H1 (cell line): ENCODE measurements around the gene EXOSC5. TPM values are rescaled to one million over a fixed set of nuclear protein-coding genes. Genes with fewer than 3 reads are reported as not detected.

Source experiments
- CTCF ChIA-PET: fragments of 300-600 bp; sonication (Branson Sonifier 250); formaldehyde crosslinking; loops from one replicate; lab custom pipeline; 2021; ENCODE audit not compliant: partially characterized antibody; lab: Charles Lee
- POLR2A ChIA-PET: fragments of 300-600 bp; sonication (Branson Sonifier 250); formaldehyde crosslinking; loops from one replicate; lab custom pipeline; 2021; ENCODE audit warnings: inconsistent platforms; ENCODE audit not compliant: partially characterized antibody; lab: Charles Lee
- DNase-seq, 2 experiments: peaks; one replicate each; pipeline versions ENCODE4 v3.0.0 to v3.0.0-alpha.2; 2010 to 2022; ENCODE audit warnings: low spot score in 2 of 2, low read depth in 1 of 2, mixed read lengths in 1 of 2
- FAIRE-seq: peaks from 2 replicates; lab custom pipeline; 2011; peaks lifted over from hg19 to GRCh38; lab: Jason Lieb, UNC
- H2AFZ ChIP-seq: 2 replicates; pipeline ENCODE4 v1.8.1; 2012; ENCODE audit warnings: low read length, inconsistent platforms
- H2AK5ac ChIP-seq: 2 replicates; pipeline ENCODE4 v1.6.1; 2013; ENCODE audit warnings: low read depth, low read length
- H2BK120ac ChIP-seq: replicated peaks from 2 replicates; pipeline ENCODE3; 2013; ENCODE audit warnings: low read depth, low read length, inconsistent platforms
- H2BK12ac ChIP-seq: 2 replicates; pipeline ENCODE4 v1.6.1; 2013; ENCODE audit warnings: low read depth, low read length
- H2BK15ac ChIP-seq: 2 replicates; pipeline ENCODE4 v1.6.1; 2013; ENCODE audit warnings: low read length
- H2BK20ac ChIP-seq: 2 replicates; pipeline ENCODE4 v1.6.1; 2013; ENCODE audit warnings: low read length
- H2BK5ac ChIP-seq: 2 replicates; pipeline ENCODE4 v1.6.1; 2013; ENCODE audit warnings: low read depth, low read length
- H3K14ac ChIP-seq: 2 replicates; pipeline ENCODE4 v1.6.1; 2013; ENCODE audit warnings: inconsistent platforms; ENCODE audit not compliant: insufficient read length
- H3K18ac ChIP-seq: 2 replicates; pipeline ENCODE4 v1.6.1; 2013; ENCODE audit warnings: low read length; ENCODE audit errors: extremely low read depth
- H3K23ac ChIP-seq: 2 replicates; pipeline ENCODE4 v1.6.1; 2013; ENCODE audit warnings: inconsistent platforms; ENCODE audit not compliant: insufficient read length
- H3K23me2 ChIP-seq: 2 replicates; pipeline ENCODE4 v1.6.1; 2013; ENCODE audit warnings: low read depth, low read length
- H3K27ac ChIP-seq: 2 replicates; pipeline ENCODE4 v1.6.1; 2011; ENCODE audit warnings: low read depth, low read length, inconsistent platforms
- H3K27me3 ChIP-seq, 4 experiments: replicated peaks in 1 of 4; 1 replicate in 1 of 4; 2 replicates in 3 of 4; pipeline versions ENCODE4 v1.6.1 to v1.8.1; 2011 to 2013; ENCODE audit warnings: low read length in 3 of 4, mild to moderate bottlenecking in 3 of 4, inconsistent platforms in 2 of 4, mixed read lengths in 2 of 4, moderate library complexity in 1 of 4; ENCODE audit not compliant: control insufficient read depth in 3 of 4, insufficient read depth in 3 of 4; ENCODE audit errors: extremely low read depth in 1 of 4
- H3K36me3 ChIP-seq, 4 experiments: 2 replicates each; pipeline versions ENCODE4 v1.6.1 to v1.8.1; 2011 to 2013; ENCODE audit warnings: mild to moderate bottlenecking in 4 of 4, low read length in 3 of 4, moderate library complexity in 2 of 4, control low read depth in 1 of 4, inconsistent platforms in 1 of 4; ENCODE audit not compliant: insufficient read depth in 4 of 4, control insufficient read depth in 2 of 4
- H3K4ac ChIP-seq: replicated peaks from 2 replicates; pipeline ENCODE3; 2013; ENCODE audit warnings: low read length, low read depth, mixed read lengths, inconsistent platforms; ENCODE audit not compliant: insufficient read length
- H3K4me1 ChIP-seq, 4 experiments: replicated peaks in 1 of 4; 1 replicate in 1 of 4; 2 replicates in 3 of 4; pipeline versions ENCODE4 v1.6.1 to v1.8.1; 2011 to 2013; ENCODE audit warnings: low read length in 3 of 4, inconsistent platforms in 2 of 4, mixed read lengths in 1 of 4; ENCODE audit not compliant: insufficient read depth in 4 of 4, control insufficient read depth in 3 of 4
- H3K4me2 ChIP-seq, 2 experiments: 2 replicates each; pipeline versions ENCODE4 v1.6.1 to v1.8.1; 2011 to 2013; ENCODE audit warnings: low read depth in 2 of 2, low read length in 2 of 2, control low read depth in 1 of 2, inconsistent platforms in 1 of 2, mild to moderate bottlenecking in 1 of 2; ENCODE audit not compliant: insufficient read depth in 1 of 2
- H3K4me3 ChIP-seq, 4 experiments: fragments of 200-600, 300-600 bp in 1 of 4; sonication (generic), shearing (Covaris generic), sonication (Bioruptor Twin) in 1 of 4; 2 replicates each; pipeline versions ENCODE4 v1.5.1 to v1.8.1; 2011 to 2016; ENCODE audit warnings: low read length in 4 of 4, low read depth in 3 of 4, control low read depth in 2 of 4, inconsistent platforms in 2 of 4, mild to moderate bottlenecking in 2 of 4, mixed read lengths in 1 of 4, moderate library complexity in 1 of 4; ENCODE audit not compliant: insufficient read depth in 2 of 4; ENCODE audit errors: extremely low read depth in 1 of 4
- H3K56ac ChIP-seq: replicated peaks from 2 replicates; pipeline ENCODE3; 2013; ENCODE audit warnings: low read depth, mild to moderate bottlenecking, mixed read lengths, low read length, inconsistent platforms; ENCODE audit not compliant: insufficient read length
- H3K79me1 ChIP-seq: 2 replicates; pipeline ENCODE4 v1.6.1; 2013; ENCODE audit warnings: low read depth, low read length, control low read depth
- H3K79me2 ChIP-seq, 2 experiments: 2 replicates each; pipeline versions ENCODE4 v1.6.1 to v1.8.1; 2012 to 2013; ENCODE audit warnings: low read length in 2 of 2, mild to moderate bottlenecking in 2 of 2, inconsistent platforms in 1 of 2; ENCODE audit not compliant: insufficient read depth in 2 of 2, control insufficient read depth in 1 of 2
- H3K9ac ChIP-seq, 4 experiments: replicated peaks in 1 of 4; 1 replicate in 1 of 4; 2 replicates in 3 of 4; pipeline versions ENCODE4 v1.6.1 to v1.8.1; 2011 to 2013; ENCODE audit warnings: low read depth in 3 of 4, low read length in 3 of 4, control low read depth in 2 of 4, mild to moderate bottlenecking in 2 of 4, moderate library complexity in 2 of 4, inconsistent platforms in 1 of 4; ENCODE audit errors: extremely low read depth in 1 of 4
- H3K9me3 ChIP-seq, 2 experiments: 2 replicates each; pipeline versions ENCODE4 v1.6.1 to v1.8.1; 2012 to 2013; ENCODE audit warnings: mild to moderate bottlenecking in 2 of 2, moderate library complexity in 2 of 2, control low read depth in 1 of 2, inconsistent platforms in 1 of 2, low read depth in 1 of 2, low read length in 1 of 2, mixed read lengths in 1 of 2; ENCODE audit not compliant: insufficient read depth in 2 of 2
- H4K20me1 ChIP-seq, 2 experiments: replicated peaks in 1 of 2; 2 replicates each; pipeline versions ENCODE3 to v1.8.1; 2011 to 2013; ENCODE audit warnings: inconsistent platforms in 2 of 2, low read length in 2 of 2, mild to moderate bottlenecking in 1 of 2; ENCODE audit not compliant: insufficient read depth in 2 of 2, control insufficient read depth in 1 of 2
- H4K5ac ChIP-seq: 2 replicates; pipeline ENCODE4 v1.6.1; 2013; ENCODE audit warnings: low read length, low read depth, mixed read lengths, inconsistent platforms; ENCODE audit not compliant: insufficient read length
- H4K8ac ChIP-seq: 2 replicates; pipeline ENCODE4 v1.8.0; 2013; ENCODE audit warnings: mild to moderate bottlenecking, moderate library complexity, low read length, inconsistent platforms; ENCODE audit not compliant: insufficient read depth; ENCODE audit errors: extremely low read depth
- H4K91ac ChIP-seq: replicated peaks from 2 replicates; pipeline ENCODE3; 2013; ENCODE audit warnings: low read length, mixed read lengths, inconsistent platforms; ENCODE audit not compliant: insufficient read length
- ATF3 ChIP-seq: IDR thresholded peaks from 2 replicates; pipeline ENCODE4 v1.6.1; 2011; ENCODE audit warnings: low read depth, mild to moderate bottlenecking, low read length; ENCODE audit not compliant: insufficient read depth
- CREB1 ChIP-seq: IDR thresholded peaks from 2 replicates; pipeline ENCODE4 v1.6.1; 2012; ENCODE audit warnings: inconsistent platforms
- KDM1A ChIP-seq: fragments of 200-600, 300-600 bp; sonication (generic); IDR thresholded peaks from 2 replicates; pipeline ENCODE4 v1.7.1; 2016; ENCODE audit warnings: mild to moderate bottlenecking, low read length, borderline replicate concordance
- POLR2A ChIP-seq, 2 experiments: IDR thresholded peaks; 1 replicate in 1 of 2; 2 replicates in 1 of 2; pipeline ENCODE4 v1.6.1; 2011; ENCODE audit warnings: low read depth in 2 of 2, low read length in 2 of 2, mild to moderate bottlenecking in 2 of 2; ENCODE audit errors: control extremely low read depth in 1 of 2
- RNF2 ChIP-seq: fragments of 200-900, 300-1000 bp; sonication (generic); IDR thresholded peaks from 2 replicates; pipeline ENCODE4 v1.7.1; 2016; ENCODE audit warnings: borderline replicate concordance, low read depth, mild to moderate bottlenecking, antibody characterized with exemption, low read length; ENCODE audit not compliant: poor library complexity, severe bottlenecking; ENCODE audit errors: missing control alignments
- TBP ChIP-seq: IDR thresholded peaks from 2 replicates; pipeline ENCODE4 v1.6.1; 2011; ENCODE audit warnings: low read depth, low read length, improper control_type of control experiment
- WGBS, 2 experiments: shearing (Covaris generic) in 1 of 2; methylation state at CpG; one replicate each; pipeline versions ENCODE4 v1.1.6 to v1.1.7; 2013 to 2015; ENCODE audit warnings: low lambda C conversion rate in 2 of 2, mixed read lengths in 2 of 2, inconsistent platforms in 1 of 2, low coverage in 1 of 2, missing lambda C conversion rate in 1 of 2; ENCODE audit not compliant: insufficient replicate concordance in 2 of 2, insufficient coverage in 1 of 2, insufficient read length in 1 of 2; ENCODE audit errors: extremely low coverage in 1 of 2, missing lambda C conversion rate in 1 of 2; 5-methylcytosine and 5-hydroxymethylcytosine counted together
- polyA plus RNA-seq, 7 experiments: library from polyadenylated mRNA; depleted of rRNA in 3 of 7; stranded (reverse) in 5 of 7; unstranded in 2 of 7; fragments of >200 nt in 5 of 7; fragments of 200-250 nt in 2 of 7; gene quantifications; 1 replicate in 5 of 7; 2 replicates in 1 of 7; 4 replicates in 1 of 7; pipeline versions ENCODE4 v1.2.1 to v1.2.3, GENCODE V29; 2011 to 2013; ENCODE audit warnings: missing spikeins in 2 of 7, mixed read lengths in 2 of 7
- total RNA-seq: library from RNA; stranded (reverse); fragmentation: NEBNext Ultra II Directional; extraction: Animal tissue kit (Norgen Biotek cat#: 25700); gene quantifications from 2 replicates; pipeline ENCODE4 v1.2.1, GENCODE V29; 2021

Gene EXOSC5
- total and polyA plus RNA-seq, 2 of the 8 experiments (the other 6 are each of a cell fraction or from before 2014, with no cell fraction given) = 56.2 to 92.8 TPM

- ChIA-PET CTCF (interaction anchor here (0.8 to 20.4 kb wide), 4 partner anchors 10 to 149 kb away, joined by 3 to 364 read pairs (median 4); no protein-coding TSS in a partner anchor), POLR2A (no interaction called here)
- Histone ChIP-seq H2BK20ac (no peak overlapping the region), H3K9ac (no peak overlapping the region), H4K5ac (no peak overlapping the region), H4K20me1 (no peaks in the 10 kb centered on the region), H2BK120ac (no peak overlapping the region), H2BK15ac (no peak overlapping the region), H3K27ac (no peak overlapping the region), H2BK5ac (no peak overlapping the region), H3K4me2 (no peak overlapping the region), H3K14ac (no peak overlapping the region), H2AFZ (no peak overlapping the region), H3K4me3 (no peak overlapping the region), H4K8ac (no peak overlapping the region), H3K18ac (no peak overlapping the region), H3K56ac (no peak overlapping the region), H2BK12ac (no peak overlapping the region), H3K79me2 (no peaks in the 10 kb centered on the region), H3K27me3 (0 out of 7 replicates have a peak, but pooled peaks cover 0 to 3% (median 0%) of the 10 kb centered on the region in 4 experiments), H3K23me2 (no peaks in the 10 kb centered on the region), H3K4me1 (no peaks in the 10 kb centered on the region), H3K4ac (no peak overlapping the region), H3K9me3 (no peaks in the 10 kb centered on the region), H3K36me3 (no peaks in the 10 kb centered on the region), H3K23ac (no peak overlapping the region), H4K91ac (no peak overlapping the region), H3K79me1 (no peaks in the 10 kb centered on the region), H2AK5ac (no peak overlapping the region)
- WGBS, 2 experiments = 56% methylated on average over 5 of the region's 5 CpGs; no CpG with 5 or more reads in 1 of the 2 experiments
- peak in 1 of 2 experiments; percentile 27 for DNase-seq
- TF ChIP-seq POLR2A (IDR thresholded peaks at IDR 0.05; ENCODE audit: control extremely low read depth in 1 of 2, low read depth in 2 of 2, low read length in 2 of 2) (no peak), TBP (no peak), ATF3 (no peak), KDM1A (no peak), CREB1 (no peak), RNF2 (no peak)
- no peak for FAIRE-seq
Measured at GRCh38 chr19:41445575-41445974, 48.4 kb upstream of the EXOSC5 start.
